GM12874 (cell line): ENCODE results near the gene ZSCAN4.

Source experiments
- TF ChIP-seq, protein P1 (sequence below): IDR thresholded peaks from 2 replicates; pipeline ENCODE4 v1.5.1; 2011; ENCODE audit warnings: low read depth, mild to moderate bottlenecking, control low read depth, low read length, moderate library complexity; ENCODE audit not compliant: insufficient read depth

Gene ZSCAN4

GRCh38 chr19:57642396-57643046 is 26.2 kb upstream of the ZSCAN4 start:
- TF ChIP-seq, protein P1, sequence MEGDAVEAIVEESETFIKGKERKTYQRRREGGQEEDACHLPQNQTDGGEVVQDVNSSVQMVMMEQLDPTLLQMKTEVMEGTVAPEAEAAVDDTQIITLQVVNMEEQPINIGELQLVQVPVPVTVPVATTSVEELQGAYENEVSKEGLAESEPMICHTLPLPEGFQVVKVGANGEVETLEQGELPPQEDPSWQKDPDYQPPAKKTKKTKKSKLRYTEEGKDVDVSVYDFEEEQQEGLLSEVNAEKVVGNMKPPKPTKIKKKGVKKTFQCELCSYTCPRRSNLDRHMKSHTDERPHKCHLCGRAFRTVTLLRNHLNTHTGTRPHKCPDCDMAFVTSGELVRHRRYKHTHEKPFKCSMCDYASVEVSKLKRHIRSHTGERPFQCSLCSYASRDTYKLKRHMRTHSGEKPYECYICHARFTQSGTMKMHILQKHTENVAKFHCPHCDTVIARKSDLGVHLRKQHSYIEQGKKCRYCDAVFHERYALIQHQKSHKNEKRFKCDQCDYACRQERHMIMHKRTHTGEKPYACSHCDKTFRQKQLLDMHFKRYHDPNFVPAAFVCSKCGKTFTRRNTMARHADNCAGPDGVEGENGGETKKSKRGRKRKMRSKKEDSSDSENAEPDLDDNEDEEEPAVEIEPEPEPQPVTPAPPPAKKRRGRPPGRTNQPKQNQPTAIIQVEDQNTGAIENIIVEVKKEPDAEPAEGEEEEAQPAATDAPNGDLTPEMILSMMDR = no peak

- TF ChIP-seq, protein P1 = no peak
Measured at GRCh38 chr19:57643734-57644133, 25.0 kb upstream of the ZSCAN4 start.

- TF ChIP-seq, protein P1 = no peak
Measured at GRCh38 chr19:57648331-57649003, 20.3 kb upstream of the ZSCAN4 start.

DNA sequence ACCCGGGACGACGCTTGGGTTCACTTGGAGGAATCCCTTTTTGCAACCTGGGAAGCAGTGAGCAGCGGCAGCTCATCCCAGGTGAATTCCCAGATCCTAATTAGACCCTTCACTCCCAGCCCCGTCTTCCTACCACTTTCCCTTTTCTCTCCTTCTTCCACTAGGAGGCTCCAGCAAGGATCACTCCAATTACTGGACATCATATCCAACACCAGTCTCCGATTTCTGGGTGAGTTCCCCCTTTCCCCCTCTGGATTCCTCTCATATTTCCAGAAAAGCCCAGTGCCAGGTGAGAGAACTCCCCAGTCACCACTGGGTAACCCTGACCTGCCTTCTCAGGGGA is 17.1 kb upstream of the ZSCAN4 start:
- TF ChIP-seq, protein P1 = no peak

DNA sequence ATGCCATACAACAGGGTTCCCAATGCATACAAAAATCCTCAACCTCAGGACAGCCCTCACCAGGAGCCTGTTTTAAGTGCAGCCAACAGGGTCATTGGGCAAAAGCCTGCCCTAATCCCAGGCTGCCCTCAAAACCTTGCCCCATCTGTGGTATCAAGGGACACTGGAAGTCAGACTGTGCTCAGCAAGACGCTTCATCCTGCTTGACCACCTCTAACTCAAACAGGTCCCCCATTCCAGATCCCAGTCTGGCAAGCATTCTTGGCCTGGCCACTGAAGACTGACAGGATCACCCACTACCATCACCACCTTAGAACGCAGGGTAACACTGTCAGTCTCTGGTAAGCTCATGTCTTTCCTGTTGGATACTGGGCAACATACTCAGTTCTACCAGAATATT is 15.0 kb upstream of the ZSCAN4 start:
- TF ChIP-seq, protein P1 = no peak

- TF ChIP-seq, protein P1 = no peak
Measured at GRCh38 chr19:57655443-57655842, 13.3 kb upstream of the ZSCAN4 start.

GRCh38 chr19:57656346-57656745 is 12.4 kb upstream of the ZSCAN4 start:
- TF ChIP-seq, protein P1 = no peak
